Measurements from ENCODE around the gene GOLM1. TPM values are rescaled to one million over a fixed set of nuclear protein-coding genes. Genes with fewer than 3 reads are reported as not detected.

Gene GOLM1
- total and polyA plus RNA-seq, 2 of the 8 experiments (the other 6 are each of a cell fraction or from before 2014, with no cell fraction given) = 45.9 to 88.9 TPM

DNA sequence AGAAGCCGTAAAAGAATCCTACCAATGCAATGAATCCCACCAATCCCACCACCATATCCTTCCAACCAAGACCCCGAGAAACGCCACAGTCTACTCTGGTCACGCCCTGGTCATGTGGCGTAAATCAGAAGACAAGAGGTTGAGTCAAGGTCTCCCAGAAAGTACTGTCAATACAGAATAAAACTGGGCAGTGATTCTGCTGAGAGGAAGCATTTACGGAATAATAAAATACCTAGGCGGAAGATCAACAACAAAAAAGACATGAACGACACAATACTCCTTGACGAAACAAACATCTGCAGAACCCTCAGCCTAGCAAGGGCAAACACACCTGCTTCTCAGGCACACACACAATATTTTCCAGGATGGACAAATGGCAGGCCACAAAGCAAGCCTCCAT is 62.8 kb downstream of the GOLM1 start:
- H3K4ac ChIP-seq (replicated peaks; ENCODE audit: insufficient read length, low read depth, low read length) = no peak overlapping the region
- H3K79me2 ChIP-seq (ENCODE audit: control insufficient read depth in 1 of 2, insufficient read depth in 2 of 2, low read length in 2 of 2) = no peaks in the 10 kb centered on the region
- WGBS, 2 experiments (ENCODE audit: extremely low coverage in 1 of 2, insufficient coverage in 1 of 2, insufficient read length in 1 of 2, insufficient replicate concordance in 2 of 2, low coverage in 1 of 2, low lambda C conversion rate in 2 of 2, missing lambda C conversion rate in 1 of 2) = 91% methylated on average over 9 of the region's 9 CpGs; no CpG with 5 or more reads in 1 of the 2 experiments
- H2BK120ac ChIP-seq (replicated peaks; ENCODE audit: low read depth, low read length) = no peak overlapping the region
- no peak overlapping the region for H3K4me3 ChIP-seq (ENCODE audit: extremely low read depth in 1 of 4, insufficient read depth in 2 of 4, low read depth in 3 of 4, low read length in 4 of 4)
- no peaks in the 10 kb centered on the region for H3K79me1 ChIP-seq (ENCODE audit: low read depth, low read length)
- no peak overlapping the region for H2BK12ac ChIP-seq (ENCODE audit: low read depth, low read length)
- no peak overlapping the region for H2BK5ac ChIP-seq (ENCODE audit: low read depth, low read length)
- ChIA-PET CTCF (ENCODE audit: partially characterized antibody) (interaction anchor here (1.0 to 1.9 kb wide), 4 partner anchors 9 to 210 kb away, joined by 3 to 10 read pairs (median 4); no protein-coding TSS in a partner anchor), POLR2A (ENCODE audit: partially characterized antibody) (no interaction called here)
- no peak overlapping the region for H3K14ac ChIP-seq (ENCODE audit: insufficient read length)
- no peak overlapping the region for H2AFZ ChIP-seq (ENCODE audit: low read length)
- H4K91ac ChIP-seq (replicated peaks; ENCODE audit: insufficient read length, low read length) = no peak overlapping the region
- no peak overlapping the region for H3K23ac ChIP-seq (ENCODE audit: insufficient read length)
- no peak overlapping the region for H4K5ac ChIP-seq (ENCODE audit: insufficient read length, low read depth, low read length)
- no peak overlapping the region for H4K8ac ChIP-seq (ENCODE audit: extremely low read depth, insufficient read depth, low read length)
- no peaks in the 10 kb centered on the region for H3K27me3 ChIP-seq (replicated peaks in 1 of 4; ENCODE audit: control insufficient read depth in 3 of 4, extremely low read depth in 1 of 4, insufficient read depth in 3 of 4, low read length in 3 of 4)
- no peak overlapping the region for H3K9ac ChIP-seq (replicated peaks in 1 of 4; ENCODE audit: extremely low read depth in 1 of 4, low read depth in 3 of 4, low read length in 3 of 4)
- TF ChIP-seq RBBP5 (IDR thresholded peaks at IDR 0.05; ENCODE audit: borderline replicate concordance, low read depth, low read length) = no peak
- no peak for TF ChIP-seq CHD2 (IDR thresholded peaks at IDR 0.05; ENCODE audit: low read length)
- no peak for TF ChIP-seq TAF1 (IDR thresholded peaks at IDR 0.05; ENCODE audit: low read depth, low read length)
- no peak for TF ChIP-seq JUN (IDR thresholded peaks at IDR 0.05; ENCODE audit: low read depth, low read length)
- TF ChIP-seq SP2 (IDR thresholded peaks at IDR 0.05; ENCODE audit: low read length) = no peak
- TF ChIP-seq POLR2AphosphoS5 (IDR thresholded peaks at IDR 0.05; ENCODE audit: low read depth, low read length) = no peak
- no peak for TF ChIP-seq HDAC6 (IDR thresholded peaks at IDR 0.05; ENCODE audit: low read depth, low read length)
- no peak for TF ChIP-seq YY1 (IDR thresholded peaks at IDR 0.05; ENCODE audit: low read depth, low read length)
- TF ChIP-seq RNF2 (IDR thresholded peaks at IDR 0.05; ENCODE audit: borderline replicate concordance, low read depth, low read length, missing control alignments, poor library complexity, severe bottlenecking) = no peak
- TF ChIP-seq GTF2F1 (IDR thresholded peaks at IDR 0.05; ENCODE audit: borderline replicate concordance, low read depth, low read length) = no peak
- H3K36me3 ChIP-seq (ENCODE audit: control insufficient read depth in 2 of 4, insufficient read depth in 4 of 4, low read length in 3 of 4) = peaks cover 5 to 28% (median 18%) of the 10 kb centered on the region in 4 experiments; a peak in 6 of 8 replicates
- H3K4me2 ChIP-seq (ENCODE audit: insufficient read depth in 1 of 2, low read depth in 2 of 2, low read length in 2 of 2) = no peak overlapping the region
- H3K18ac ChIP-seq (ENCODE audit: extremely low read depth, low read length) = no peak overlapping the region
- no peaks in the 10 kb centered on the region for H3K9me3 ChIP-seq (ENCODE audit: insufficient read depth in 2 of 2, low read depth in 1 of 2, low read length in 1 of 2)
- H3K23me2 ChIP-seq (ENCODE audit: low read depth, low read length) = no peaks in the 10 kb centered on the region
- FAIRE-seq = no peak
- no peak for DNase-seq (ENCODE audit: low read depth in 1 of 2, low spot score in 2 of 2)
- H2BK15ac ChIP-seq (ENCODE audit: low read length) = no peak overlapping the region
- peaks cover 0 to 5% (median under 1%) of the 10 kb centered on the region in 4 experiments; a peak in 3 of 7 replicates for H3K4me1 ChIP-seq (replicated peaks in 1 of 4; ENCODE audit: control insufficient read depth in 3 of 4, insufficient read depth in 4 of 4, low read length in 3 of 4)
- H2AK5ac ChIP-seq (ENCODE audit: low read depth, low read length) = no peak overlapping the region
- no peak overlapping the region for H3K27ac ChIP-seq (ENCODE audit: low read depth, low read length)
- no peak overlapping the region for H2BK20ac ChIP-seq (ENCODE audit: low read length)
- H4K20me1 ChIP-seq (replicated peaks in 1 of 2; ENCODE audit: control insufficient read depth in 1 of 2, insufficient read depth in 2 of 2, low read length in 2 of 2) = peaks cover 0 to 4% of the 10 kb centered on the region in 2 experiments
- no peak overlapping the region for H3K56ac ChIP-seq (replicated peaks; ENCODE audit: insufficient read length, low read depth, low read length)
